Breast epithelium (tissue), 3 donors: ENCODE data around the gene CHMP1B.

Experiments
- CTCF ChIP-seq, 3 donors: fragments of 450-650 bp; IDR thresholded peaks; one replicate each; pipeline ENCODE4 v1.5.1; 2016 to 2017; ENCODE audit warnings: antibody characterized with exemption in 3 of 3, mild to moderate bottlenecking in 3 of 3, moderate library complexity in 3 of 3
- POLR2A ChIP-seq: fragments of 450-650 bp; IDR thresholded peaks from one replicate; pipeline ENCODE4 v1.6.1; 2016; ENCODE audit warnings: antibody characterized with exemption, mild to moderate bottlenecking, moderate library complexity

GRCh38 chr18:11821643-11822237, 29.5 kb upstream of the CHMP1B start:
- TF ChIP-seq CTCF (IDR thresholded peaks at IDR 0.05) (no peak), POLR2A (no peak)
